Stimulated activated CD8-positive, alpha-beta memory T cell treated with anti-CD3 and anti-CD28 coated beads, Interleukin-2, amount 100 ng/mL, for 48 hours (primary cell): ENCODE data around the gene CELF3.
"Not testable (repeated sequence)": the region's sequence is repeated elsewhere in the genome, so short reads cannot be mapped to it uniquely, and the experiment has no call there.

Experiments used
- DNase-seq, 2 donors: peaks; one replicate each; pipeline ENCODE4 v3.0.0-alpha.2; 2020; ENCODE audit warnings: low read depth in 2 of 2

The CELF3 gene

GRCh38 chr1:151716771-151717631 lies at the start of gene CELF3:
Gene CELF3, minus strand, starts transcription at chr1:151716803. Its CDS starts 783 bp downstream, at chr1:151716020.
- no peak for DNase-seq

DNA sequence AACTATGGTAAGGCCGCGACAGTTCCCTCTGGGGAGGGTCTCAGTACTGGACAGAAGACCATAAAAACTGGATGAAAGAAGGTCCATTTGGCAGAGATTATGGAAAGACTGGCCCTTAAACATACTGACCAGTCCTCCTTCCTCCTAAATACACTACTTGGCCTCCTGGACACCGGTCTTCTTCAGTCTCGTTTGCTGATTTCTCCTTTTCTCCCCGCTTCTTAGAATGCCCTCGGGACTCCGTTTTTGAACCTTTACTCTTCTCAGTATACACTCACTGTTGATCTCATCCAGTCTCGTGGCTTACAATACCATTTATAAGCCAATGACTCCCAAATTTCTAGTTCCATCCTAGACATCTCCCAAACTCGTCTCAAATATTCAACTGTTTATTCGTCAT lies 47.4 kb upstream of the CELF3 start:
- no peak for DNase-seq

DNA sequence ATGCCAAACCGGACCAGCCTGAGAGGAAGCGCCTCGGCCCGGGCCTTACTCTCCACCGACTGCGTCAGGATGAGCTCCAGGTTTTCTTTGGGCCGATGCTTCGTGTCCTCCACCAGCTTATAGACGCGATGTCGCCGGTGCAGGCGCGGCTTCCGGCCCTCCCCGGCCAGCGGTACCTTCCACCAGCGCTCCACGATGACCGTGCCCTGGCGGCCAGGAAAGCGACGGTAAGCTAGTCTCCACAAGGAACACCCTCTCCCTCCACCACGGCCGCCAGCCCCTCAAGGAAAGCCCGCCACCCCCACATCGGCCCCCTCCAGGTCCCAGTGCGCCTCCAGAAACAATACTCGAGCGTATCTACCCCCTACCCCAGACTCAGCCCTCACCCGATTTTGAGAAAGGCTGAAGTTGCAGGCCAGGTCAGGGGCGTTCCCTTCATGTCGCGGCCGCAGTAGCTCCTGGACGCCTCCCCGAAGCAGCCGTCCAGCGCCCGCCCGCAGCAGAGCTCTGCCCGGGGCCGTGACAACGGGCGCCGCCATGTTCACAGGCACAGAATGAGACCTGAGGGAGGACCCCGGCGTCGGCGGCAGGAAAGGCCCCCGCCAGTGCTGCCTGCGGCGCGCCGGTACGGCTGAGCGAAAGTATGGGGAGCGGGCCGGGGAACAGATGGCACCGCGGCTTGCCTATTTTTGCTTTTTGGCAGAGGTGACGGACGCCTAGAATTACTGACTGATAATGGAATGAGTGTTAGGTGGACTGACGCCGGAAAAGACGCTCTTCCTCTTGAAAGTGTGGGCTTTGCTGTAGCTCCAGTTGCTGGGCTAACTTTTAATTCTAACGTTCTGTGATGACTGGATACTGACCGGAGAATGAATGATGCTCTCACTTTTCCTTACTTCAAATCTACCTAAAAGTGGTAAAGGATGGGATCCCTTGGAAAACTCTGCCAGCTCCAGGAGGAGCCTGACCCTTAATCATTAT lies 46.6 kb upstream of the CELF3 start, which contains the start of gene MRPL9:
MRPL9 (minus strand) TSS at position 556 of the 981 bp plus-strand sequence; CDS start at position 539, 17 bp downstream.
- peak; percentile 81 to 84 for DNase-seq

DNA sequence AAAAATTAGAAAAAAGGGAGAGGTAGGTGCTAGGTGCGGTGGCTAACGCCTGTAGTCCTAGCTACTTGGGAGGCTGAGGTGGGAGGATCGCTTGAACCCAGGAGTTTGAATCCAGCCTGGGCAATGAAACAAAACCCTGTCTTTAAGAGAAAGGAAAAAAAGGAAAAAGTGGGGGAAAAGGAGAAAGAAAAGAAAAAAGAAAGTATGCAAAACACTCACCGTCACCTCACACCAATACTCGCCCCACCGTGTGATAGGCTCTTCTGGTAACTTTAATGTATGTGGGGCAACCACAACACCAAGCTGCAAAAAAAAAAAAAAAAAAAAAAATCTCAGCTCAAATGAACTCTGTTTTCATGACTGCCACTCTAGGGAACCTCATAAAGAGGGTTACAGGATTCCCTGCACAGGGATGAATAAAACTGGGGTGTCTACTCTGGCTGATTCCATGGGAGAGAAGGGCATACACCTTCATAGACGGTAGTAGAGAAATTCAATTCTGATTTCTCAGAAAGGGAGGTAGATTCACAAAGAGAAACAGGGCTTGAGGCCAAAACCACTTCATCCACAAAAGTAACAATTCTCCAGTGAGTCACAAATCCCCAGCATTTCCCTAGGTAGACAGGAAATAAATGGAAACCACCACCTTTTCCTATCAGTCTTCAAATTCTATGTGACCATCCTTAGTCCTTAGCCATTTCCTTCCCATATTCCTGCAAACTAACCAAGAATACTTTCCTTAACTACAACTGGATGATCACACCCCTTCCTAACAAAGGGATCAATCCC lies 44.2 kb upstream of the CELF3 start:
- DNase-seq: no peak

- DNase-seq: no peak
Observed at GRCh38 chr1:151759241-151759640, 42.6 kb upstream of the CELF3 start.

- no peak for DNase-seq
Observed at GRCh38 chr1:151756291-151756690, 39.7 kb upstream of the CELF3 start.

DNA sequence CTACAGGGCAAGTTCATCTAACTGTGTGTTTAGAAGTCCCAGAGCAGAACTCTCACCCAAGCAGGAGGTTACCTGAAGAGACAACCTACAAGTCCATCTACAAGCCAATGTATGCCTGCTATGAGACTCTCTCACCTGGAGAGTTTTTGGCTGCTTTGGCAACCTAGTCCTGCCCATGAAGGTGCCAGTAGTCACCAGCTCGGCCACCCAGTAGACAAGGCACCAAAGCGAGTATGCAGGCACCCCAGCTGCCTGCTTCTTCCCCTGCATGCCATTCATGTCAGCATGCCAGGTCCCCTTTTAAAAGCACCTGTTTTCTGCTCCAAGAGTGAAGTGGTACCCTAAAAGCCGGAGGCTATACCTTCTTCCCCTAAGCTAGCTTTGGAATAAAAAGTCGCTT lies 24.9 kb upstream of the CELF3 start:
- no peak for DNase-seq

DNA sequence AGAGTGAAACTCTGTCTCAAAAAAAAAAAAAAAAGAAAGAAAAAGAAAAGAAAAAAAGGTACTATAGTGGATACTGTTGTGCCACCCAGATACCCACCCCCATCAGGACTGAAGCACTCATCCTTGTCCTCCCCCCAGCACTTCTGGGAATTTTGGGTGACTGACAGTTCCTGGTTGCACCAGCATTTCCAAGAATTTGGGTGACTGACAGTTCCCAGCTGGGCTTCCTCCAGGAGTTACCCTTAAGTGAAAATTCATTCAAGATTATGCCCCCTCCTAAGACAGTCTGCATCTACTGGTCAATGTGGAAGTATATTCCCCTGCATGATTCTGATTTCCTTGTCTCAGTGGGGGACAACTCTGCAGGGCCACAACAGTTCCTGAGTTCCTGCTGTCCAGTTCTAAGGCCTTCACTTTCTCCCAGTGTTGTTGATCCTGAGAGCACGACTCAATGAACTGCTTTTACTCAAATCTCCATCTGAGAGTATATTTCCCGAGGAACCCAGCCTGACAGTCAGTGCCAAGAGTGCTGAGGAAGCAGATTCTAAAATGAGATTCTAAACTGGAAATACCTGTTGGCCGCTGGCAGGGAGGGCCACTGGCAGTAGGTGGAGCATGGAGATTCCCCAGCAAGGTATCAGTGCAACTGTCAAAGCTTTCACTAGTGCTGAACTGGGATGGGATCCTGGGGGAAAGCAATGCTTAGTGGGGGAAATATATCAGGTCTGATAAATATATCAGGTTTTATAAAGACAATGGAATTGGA lies 23.2 kb upstream of the CELF3 start:
- no peak for DNase-seq

DNA sequence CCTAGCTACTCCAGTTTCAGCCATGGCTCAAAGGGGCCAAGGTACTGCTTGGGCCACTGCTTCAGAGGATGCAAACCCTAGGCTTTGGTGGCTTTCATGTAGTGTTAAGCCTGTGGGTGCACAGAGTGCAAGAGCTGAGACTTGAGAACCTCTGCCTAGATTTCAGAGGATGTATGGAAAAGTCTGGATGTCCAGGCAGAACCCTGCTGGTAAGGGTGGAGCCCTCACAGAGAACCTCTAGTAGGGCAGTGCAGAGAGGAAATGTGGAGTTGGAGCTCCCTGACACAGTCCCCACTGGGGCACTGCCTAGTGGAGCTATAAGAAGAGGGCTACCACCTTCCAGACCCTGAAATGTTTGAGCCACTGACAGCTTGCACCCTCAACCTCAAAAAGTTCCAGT lies 20.9 kb upstream of the CELF3 start:
- DNase-seq: no peak

GRCh38 chr1:151737026-151737425 lies 20.4 kb upstream of the CELF3 start:
- no peak for DNase-seq

DNA sequence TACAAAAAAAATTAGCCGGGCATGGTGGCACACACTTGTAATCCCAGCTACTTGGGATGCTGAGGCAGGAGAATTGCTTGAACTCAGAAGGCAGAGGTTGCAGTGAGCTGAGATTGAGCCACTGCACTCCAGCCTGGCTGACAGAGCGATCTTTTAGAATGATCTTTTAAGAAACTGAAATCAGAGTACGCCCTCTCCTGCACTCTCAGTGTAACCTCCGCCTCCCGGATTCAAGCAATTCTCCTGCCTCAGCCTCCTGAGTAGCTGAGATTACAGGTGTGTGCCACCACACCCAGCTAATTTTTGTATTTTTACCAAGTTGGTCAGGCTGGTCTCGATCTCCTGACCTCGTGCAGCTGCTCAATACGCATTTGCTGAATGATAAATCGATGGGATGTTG lies 17.4 kb upstream of the CELF3 start:
- DNase-seq: not testable (repeated sequence)

GRCh38 chr1:151733126-151733525 lies 16.5 kb upstream of the CELF3 start:
- no peak for DNase-seq

GRCh38 chr1:151729966-151730291 lies 13.3 kb upstream of the CELF3 start:
- no peak for DNase-seq

GRCh38 chr1:151729157-151729965 lies 12.8 kb upstream of the CELF3 start:
- DNase-seq: no peak

GRCh38 chr1:151728151-151729054 lies 11.8 kb upstream of the CELF3 start:
- no peak for DNase-seq

DNA sequence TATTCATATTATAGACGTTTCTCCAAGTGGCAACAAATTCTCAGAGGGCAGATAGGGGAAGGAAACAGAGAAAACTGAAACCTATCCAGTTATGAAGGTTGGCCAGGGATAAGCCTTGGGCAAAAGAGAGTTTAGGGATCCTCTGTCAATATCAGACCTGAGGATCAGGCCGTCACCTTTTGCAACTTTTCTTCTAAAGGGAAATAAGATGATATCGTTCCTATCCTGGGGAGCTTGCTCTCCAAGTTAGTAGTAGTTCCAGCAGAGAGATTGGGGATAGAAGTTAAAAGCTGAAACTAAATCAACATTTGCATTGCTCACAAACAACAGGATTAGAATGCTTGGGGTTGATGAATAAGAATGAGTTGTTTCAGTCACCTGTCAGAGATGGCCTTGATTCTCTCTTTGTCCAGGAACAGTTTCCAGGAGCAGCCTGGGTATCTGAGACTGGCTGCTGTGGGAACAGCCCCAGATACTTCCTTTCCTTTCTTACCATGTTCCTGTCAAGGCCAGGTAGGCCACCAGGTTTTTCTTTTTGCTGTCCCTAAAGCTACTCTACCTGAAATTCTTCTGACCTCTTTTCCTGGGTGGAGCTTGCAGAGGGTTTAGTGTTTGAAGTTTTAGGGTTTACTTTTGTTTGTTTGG lies 7.2 kb upstream of the CELF3 start:
- DNase-seq: no peak

DNA sequence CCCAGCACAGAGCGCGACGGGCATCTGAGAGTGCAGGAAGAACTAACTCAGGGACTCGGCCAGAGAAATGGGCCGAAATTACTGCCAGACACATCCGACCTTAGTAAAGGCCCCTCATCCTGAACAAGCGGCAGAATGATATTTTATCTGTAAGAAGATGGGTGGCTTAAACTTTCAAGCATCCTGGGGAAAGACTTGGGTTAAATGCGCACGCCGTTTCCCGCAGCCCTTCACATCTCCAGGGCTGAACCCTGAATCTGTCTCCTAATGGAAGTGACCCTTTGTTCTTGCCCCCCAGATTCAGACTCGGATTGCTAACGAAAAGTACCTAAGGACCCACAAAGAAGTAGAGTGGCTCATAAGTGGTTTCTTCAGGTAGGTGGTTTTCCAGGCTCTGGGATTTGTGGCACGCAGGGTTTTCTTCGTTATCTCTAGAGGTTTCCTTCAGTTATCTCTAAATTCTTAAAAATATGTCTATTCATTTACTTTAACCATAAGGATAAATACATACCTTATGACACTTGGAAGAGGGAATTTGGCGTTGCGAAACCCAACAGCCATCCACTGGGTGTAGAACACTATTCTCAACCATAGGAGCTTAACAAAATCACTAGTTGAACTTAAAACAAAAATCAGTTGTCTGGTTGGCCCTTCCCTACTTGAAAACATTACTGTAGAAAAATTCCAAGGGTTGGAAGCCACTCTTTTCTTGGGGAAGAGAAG lies 5.3 kb upstream of the CELF3 start:
- DNase-seq: no peak
